ENCODE measurements around the gene ZFYVE21. TPM values are rescaled to one million over a fixed set of nuclear protein-coding genes. Genes with fewer than 3 reads are reported as not detected.

The ZFYVE21 gene
- total RNA-seq, 2 experiments from 2014 or later = 18.0 to 22.5 TPM

DNA sequence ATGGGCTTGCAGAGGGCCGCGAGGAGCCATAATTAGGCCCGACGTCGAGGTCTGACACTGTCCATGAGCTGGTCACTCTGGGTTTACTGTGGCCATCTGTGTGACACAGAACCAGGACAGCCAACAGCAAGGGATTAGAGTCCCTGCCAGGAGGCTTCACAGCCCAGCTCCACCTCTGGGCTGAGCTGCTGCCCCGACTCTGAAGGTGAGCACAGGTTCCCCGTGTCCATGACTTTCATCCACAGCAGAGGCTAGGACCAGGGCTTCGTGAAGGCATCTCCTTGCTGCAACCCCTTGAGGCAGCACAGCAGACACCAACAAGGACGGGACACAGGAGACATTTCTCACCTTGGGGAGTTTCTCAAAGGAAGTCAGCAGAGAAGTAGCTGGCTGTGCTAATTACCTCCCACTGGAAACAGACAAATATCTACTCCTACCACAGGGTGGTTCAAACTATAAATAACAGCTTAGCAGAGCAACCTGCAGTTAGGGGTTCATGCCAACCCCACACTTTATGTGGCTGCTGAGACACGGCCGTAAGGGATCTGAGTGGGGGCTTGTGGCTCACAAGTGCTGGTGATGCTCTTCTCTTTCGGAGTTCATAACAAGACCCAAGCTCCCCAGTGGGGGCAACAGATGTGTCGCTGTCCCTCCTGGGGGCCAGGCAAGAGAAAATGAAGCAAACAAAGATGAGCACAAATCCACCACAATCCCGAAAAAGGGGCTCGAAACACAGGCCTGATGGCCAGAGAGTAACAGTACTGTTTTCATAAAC lies 29.2 kb downstream of the ZFYVE21 start:
- Histone ChIP-seq H2AFZ (ENCODE audit: low read length) (no peak overlapping the region), H3K79me2 (ENCODE audit: insufficient read depth, low read depth, low read length) (no peaks in the 10 kb centered on the region), H3K4me1 (ENCODE audit: insufficient read depth, low read length, poor library complexity, severe bottlenecking) (peaks cover 49% of the 10 kb centered on the region), H3K4me3 (ENCODE audit: low read depth, low read length, poor library complexity, severe bottlenecking) (no peak overlapping the region), H3K4me2 (ENCODE audit: low read length) (peak overlapping the region; percentile 37), H3K9me3 (ENCODE audit: low read length) (no peaks in the 10 kb centered on the region), H3K27ac (ENCODE audit: low read depth, low read length, poor library complexity, severe bottlenecking) (no peak overlapping the region), H3K9me2 (ENCODE audit: insufficient read depth, low read length) (no peaks in the 10 kb centered on the region), H3K36me3 (ENCODE audit: insufficient read depth, low read length) (no peaks in the 10 kb centered on the region), H4K20me1 (ENCODE audit: insufficient read depth, low read length) (no peaks in the 10 kb centered on the region)
- DNase-seq (ENCODE audit: low spot score) = peak; percentile 11
- BruUV-seq (replicated peaks) = no TSS peak
- ChIA-PET POLR2A (interaction anchor here (0.5 kb wide), 1 partner anchor 92 kb away, joined by 3 read pairs; no protein-coding TSS in a partner anchor), CTCF (ENCODE audit: unreplicated experiment) (no interaction called here)
- TF ChIP-seq CTCF (conservative IDR thresholded peaks at IDR 0.05; ENCODE audit: low read length) (no peak), EZH2phosphoT487 (IDR thresholded peaks at IDR 0.05; ENCODE audit: borderline replicate concordance, low read depth, low read length) (no peak)
- intact Hi-C loops (cut with micrococcal nuclease; ENCODE audit: unreplicated experiment) = no loop called here

DNA sequence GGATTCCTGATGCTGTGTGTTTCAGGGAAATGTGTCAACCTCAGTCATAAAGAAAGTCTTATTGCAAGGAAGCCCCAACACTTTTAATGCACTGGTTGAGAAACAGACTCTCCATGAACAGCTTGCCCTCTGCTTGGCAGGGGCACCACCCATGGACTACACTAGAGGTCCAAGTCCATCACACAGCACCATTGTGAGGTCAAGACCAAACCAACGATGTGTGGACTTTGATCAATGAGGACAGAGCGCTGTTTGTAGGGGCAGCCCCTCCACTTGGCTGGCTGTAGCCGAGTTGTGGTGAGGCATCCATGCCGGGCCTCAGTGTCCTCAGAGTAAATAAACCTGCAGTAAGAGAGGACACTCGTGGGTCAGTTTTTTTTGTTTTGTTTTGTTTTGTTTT lies 29.8 kb downstream of the ZFYVE21 start:
- Histone ChIP-seq H3K4me2 (ENCODE audit: low read length) (no peak overlapping the region), H3K36me3 (ENCODE audit: insufficient read depth, low read length) (no peaks in the 10 kb centered on the region), H4K20me1 (ENCODE audit: insufficient read depth, low read length) (no peaks in the 10 kb centered on the region), H3K4me1 (ENCODE audit: insufficient read depth, low read length, poor library complexity, severe bottlenecking) (peaks cover 49% of the 10 kb centered on the region), H3K27ac (ENCODE audit: low read depth, low read length, poor library complexity, severe bottlenecking) (no peak overlapping the region), H3K4me3 (ENCODE audit: low read depth, low read length, poor library complexity, severe bottlenecking) (no peak overlapping the region), H3K79me2 (ENCODE audit: insufficient read depth, low read depth, low read length) (no peaks in the 10 kb centered on the region), H2AFZ (ENCODE audit: low read length) (no peak overlapping the region), H3K9me2 (ENCODE audit: insufficient read depth, low read length) (no peaks in the 10 kb centered on the region), H3K9me3 (ENCODE audit: low read length) (no peaks in the 10 kb centered on the region)
- DNase-seq (ENCODE audit: low spot score) = no peak
- ChIA-PET POLR2A (no interaction called here), CTCF (ENCODE audit: unreplicated experiment) (no interaction called here)
- TF ChIP-seq EZH2phosphoT487 (IDR thresholded peaks at IDR 0.05; ENCODE audit: borderline replicate concordance, low read depth, low read length) (no peak), CTCF (conservative IDR thresholded peaks at IDR 0.05; ENCODE audit: low read length) (no peak)
- intact Hi-C loops (cut with micrococcal nuclease; ENCODE audit: unreplicated experiment) = no loop called here
- BruUV-seq (replicated peaks) = no TSS peak

- no peaks in the 10 kb centered on the region for H3K9me3 ChIP-seq (ENCODE audit: low read length)
- no peak for DNase-seq (ENCODE audit: low spot score)
- BruUV-seq (replicated peaks) = no TSS peak
- no peak overlapping the region for H3K4me3 ChIP-seq (ENCODE audit: low read depth, low read length, poor library complexity, severe bottlenecking)
- H3K4me2 ChIP-seq (ENCODE audit: low read length) = no peak overlapping the region
- ChIA-PET POLR2A (no interaction called here), CTCF (ENCODE audit: unreplicated experiment) (no interaction called here)
- peaks cover 49% of the 10 kb centered on the region for H3K4me1 ChIP-seq (ENCODE audit: insufficient read depth, low read length, poor library complexity, severe bottlenecking)
- no peaks in the 10 kb centered on the region for H3K79me2 ChIP-seq (ENCODE audit: insufficient read depth, low read depth, low read length)
- TF ChIP-seq CTCF (conservative IDR thresholded peaks at IDR 0.05; ENCODE audit: low read length) (no peak), EZH2phosphoT487 (IDR thresholded peaks at IDR 0.05; ENCODE audit: borderline replicate concordance, low read depth, low read length) (no peak)
- intact Hi-C loops (cut with micrococcal nuclease; ENCODE audit: unreplicated experiment) = no loop called here
- no peak overlapping the region for H3K27ac ChIP-seq (ENCODE audit: low read depth, low read length, poor library complexity, severe bottlenecking)
- no peaks in the 10 kb centered on the region for H4K20me1 ChIP-seq (ENCODE audit: insufficient read depth, low read length)
- H3K36me3 ChIP-seq (ENCODE audit: insufficient read depth, low read length) = no peaks in the 10 kb centered on the region
- H3K9me2 ChIP-seq (ENCODE audit: insufficient read depth, low read length) = no peaks in the 10 kb centered on the region
- no peak overlapping the region for H2AFZ ChIP-seq (ENCODE audit: low read length)
Measured at GRCh38 chr14:103746701-103747100, 31.1 kb downstream of the ZFYVE21 start.
